NAMALWA (cell line): ENCODE measurements around the gene RORC.
A peak's percentile ranks its signal among the peaks of the same experiment; 100 is the strongest.
"Not testable (repeated sequence)": the region's sequence is repeated elsewhere in the genome, so short reads cannot be mapped to it uniquely, and the experiment has no call there.

ENCODE experiments used
- DNase-seq: peaks from one replicate; pipeline ENCODE4 v3.0.0-alpha.2; 2015; ENCODE audit warnings: low spot score

The RORC gene

GRCh38 chr1:151805066-151805820, 26.4 kb downstream of the RORC start, which contains the start of gene LINGO4:
Gene LINGO4, minus strand, starts transcription at chr1:151805419. Its CDS starts 2,715 bp downstream, at chr1:151802704.
- DNase-seq, result no peak

- DNase-seq, result no peak
Measured at GRCh38 chr1:151803915-151804314, 27.7 kb downstream of the RORC start.

- no peak for DNase-seq
Measured at GRCh38 chr1:151803164-151803563, 28.4 kb downstream of the RORC start.

- no peak for DNase-seq
Measured at GRCh38 chr1:151802372-151802771, 29.2 kb downstream of the RORC start.

GRCh38 chr1:151801846-151802245, 29.8 kb downstream of the RORC start:
- DNase-seq, result no peak

- DNase-seq, result no peak
Measured at GRCh38 chr1:151801310-151801820, 30.2 kb downstream of the RORC start.

- DNase-seq, result no peak
Measured at GRCh38 chr1:151800830-151801229, 30.8 kb downstream of the RORC start.

GRCh38 chr1:151799179-151800022, 32.2 kb downstream of the RORC start:
- no peak for DNase-seq

GRCh38 chr1:151798571-151798970, 33.0 kb downstream of the RORC start:
- DNase-seq, result no peak

- peak; percentile 23 for DNase-seq
Measured at GRCh38 chr1:151790940-151791651, 40.5 kb downstream of the RORC start.

- peak; percentile 100 for DNase-seq
Measured at GRCh38 chr1:151790071-151790939, 41.3 kb downstream of the RORC start, which contains the start of gene TDRKH. Gene TDRKH, minus strand, starts transcription at chr1:151790500. Its CDS starts 7,478 bp downstream, at chr1:151783022.

GRCh38 chr1:151787689-151788088, 43.9 kb downstream of the RORC start:
- no peak for DNase-seq

GRCh38 chr1:151783796-151784195, 47.8 kb downstream of the RORC start:
- no peak for DNase-seq

GRCh38 chr1:151782741-151783140, 48.9 kb downstream of the RORC start:
- no peak for DNase-seq

GRCh38 chr1:151782026-151782425, 49.6 kb downstream of the RORC start:
- not testable (repeated sequence) for DNase-seq

GRCh38 chr1:151780736-151781135, 50.9 kb downstream of the RORC start:
- not testable (repeated sequence) for DNase-seq

GRCh38 chr1:151779852-151780251, 51.8 kb downstream of the RORC start:
- DNase-seq, result no peak

- DNase-seq, result no peak
Measured at GRCh38 chr1:151777317-151777716, 54.3 kb downstream of the RORC start.

- no peak for DNase-seq
Measured at GRCh38 chr1:151776665-151777062, 54.9 kb downstream of the RORC start.

GRCh38 chr1:151775894-151776664, 55.5 kb downstream of the RORC start:
- DNase-seq, result no peak
